HG02642 (cell line): ENCODE results near the gene ZFAND6.
"Not testable (repeated sequence)": the region's sequence is repeated elsewhere in the genome, so short reads cannot be mapped to it uniquely, and the experiment has no call there.

ENCODE experiments used
- ATAC-seq: cut with Tn5 transposase; IDR thresholded peaks from one replicate; pipeline ENCODE4 v1.9.1; 2021; ENCODE audit warnings: mild to moderate bottlenecking; ENCODE audit not compliant: unreplicated experiment, poor library complexity

Gene ZFAND6

DNA sequence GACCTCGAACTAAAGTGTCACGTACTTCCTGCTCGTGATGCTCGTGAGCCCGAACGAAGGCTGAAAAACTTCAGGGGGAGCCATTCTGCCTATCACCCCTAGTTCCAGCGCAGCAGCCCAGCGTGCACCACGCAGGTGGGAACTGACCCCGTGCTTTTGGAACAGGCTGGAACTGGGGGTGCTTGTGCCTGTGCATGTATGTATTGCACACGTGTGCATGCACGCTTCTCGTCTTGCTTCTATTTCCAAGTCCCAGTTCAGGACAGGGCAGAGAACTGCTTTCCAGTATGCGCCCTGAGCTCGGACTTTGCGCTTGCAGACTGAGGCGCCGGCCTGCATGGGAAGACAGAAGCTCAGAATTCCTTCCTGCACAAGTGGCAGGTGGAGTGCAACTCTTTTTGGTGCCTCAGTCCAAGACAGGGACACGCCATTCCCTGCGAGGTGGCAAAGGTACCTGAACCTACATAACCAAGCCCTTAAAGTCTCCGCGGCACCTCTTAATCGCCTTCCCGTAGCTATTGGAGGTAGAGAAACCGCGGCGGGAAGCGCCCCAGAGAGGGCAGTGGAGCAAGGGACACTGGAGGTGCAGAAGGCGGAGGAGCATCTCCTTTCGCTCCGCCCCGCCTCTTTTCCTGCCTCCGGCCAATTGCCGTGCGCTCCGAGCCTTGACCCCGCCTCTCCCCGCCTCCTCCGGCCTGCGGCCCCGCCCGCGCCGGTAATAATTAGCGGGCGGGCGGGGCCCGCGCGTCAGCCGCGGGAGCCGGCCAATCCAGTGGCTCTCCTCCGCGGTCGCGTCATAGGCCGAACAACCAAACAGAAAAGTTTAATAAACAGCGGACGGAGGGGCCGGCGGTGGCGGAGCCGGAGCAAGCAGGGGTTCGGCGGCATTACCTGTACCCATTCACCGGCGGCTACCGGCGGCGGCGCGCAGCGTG lies at the start of gene ZFAND6:
Gene ZFAND6, plus strand, starts transcription at position 826 of the 935 bp plus-strand sequence. CDS start 60,669 bp downstream, outside the sequence.
- peak; percentile 90 for ATAC-seq

DNA sequence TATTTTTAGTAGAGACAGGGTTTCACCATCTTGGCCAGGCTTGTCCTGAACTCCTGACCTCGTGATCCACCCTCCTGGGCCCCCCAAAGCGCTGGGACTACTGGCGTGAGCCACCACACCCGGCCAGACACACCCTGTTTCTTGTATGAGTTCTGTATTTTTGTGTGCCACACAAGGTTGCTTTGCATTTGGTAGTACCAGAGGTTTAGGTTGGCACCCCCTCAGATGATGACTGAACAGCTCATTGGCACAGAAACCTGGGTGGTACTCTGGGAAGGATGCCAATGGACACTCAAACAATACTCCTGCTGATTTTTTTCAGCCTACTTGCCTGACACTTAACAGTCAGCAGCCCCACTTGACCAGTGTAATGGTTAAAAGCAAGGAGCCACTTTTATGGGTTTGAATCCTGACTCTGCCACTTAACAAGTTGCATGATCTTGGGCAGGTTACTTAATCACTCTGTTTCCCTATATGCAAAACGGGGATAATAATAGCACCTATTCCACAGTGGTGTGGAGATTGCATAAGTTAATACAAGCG lies 49.3 kb upstream of the ZFAND6 start:
- peak; percentile 28 for ATAC-seq

- peak; percentile 42 for ATAC-seq
Measured at GRCh38 chr15:80011041-80011523, 48.4 kb upstream of the ZFAND6 start.

GRCh38 chr15:80011596-80011995 lies 47.9 kb upstream of the ZFAND6 start:
- no peak for ATAC-seq

DNA sequence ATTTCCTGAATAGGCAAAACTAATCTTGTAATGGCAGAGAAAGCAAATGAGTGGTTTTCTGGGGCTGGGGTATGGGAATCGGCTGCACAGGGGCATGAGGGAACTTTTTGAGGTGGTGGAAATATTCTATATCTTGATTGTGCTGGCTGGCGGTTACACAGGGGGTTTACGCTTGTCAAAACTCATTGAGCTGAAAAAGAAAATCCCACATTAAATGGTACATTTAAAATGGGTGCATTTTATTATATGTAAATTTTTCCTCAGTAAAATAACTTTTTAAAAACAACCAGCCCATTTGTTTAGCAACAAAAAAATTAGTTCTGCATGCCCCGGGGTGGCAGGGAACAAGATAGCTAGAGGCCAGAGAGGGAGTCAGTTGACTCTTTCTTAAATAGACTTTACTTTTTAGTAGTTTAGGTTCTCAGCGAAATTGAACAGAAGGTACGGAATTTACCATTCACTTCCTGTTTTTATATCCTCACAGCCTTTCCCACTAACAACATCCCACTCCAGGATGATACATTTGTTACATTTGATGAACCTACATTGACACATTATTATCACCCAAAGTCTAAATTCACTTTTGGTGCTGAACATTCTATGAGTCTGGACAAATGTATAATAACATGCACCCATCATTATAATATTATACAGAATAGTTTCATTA lies 47.3 kb upstream of the ZFAND6 start:
- no peak for ATAC-seq

GRCh38 chr15:80014186-80014585 lies 45.3 kb upstream of the ZFAND6 start:
- not testable (repeated sequence) for ATAC-seq

DNA sequence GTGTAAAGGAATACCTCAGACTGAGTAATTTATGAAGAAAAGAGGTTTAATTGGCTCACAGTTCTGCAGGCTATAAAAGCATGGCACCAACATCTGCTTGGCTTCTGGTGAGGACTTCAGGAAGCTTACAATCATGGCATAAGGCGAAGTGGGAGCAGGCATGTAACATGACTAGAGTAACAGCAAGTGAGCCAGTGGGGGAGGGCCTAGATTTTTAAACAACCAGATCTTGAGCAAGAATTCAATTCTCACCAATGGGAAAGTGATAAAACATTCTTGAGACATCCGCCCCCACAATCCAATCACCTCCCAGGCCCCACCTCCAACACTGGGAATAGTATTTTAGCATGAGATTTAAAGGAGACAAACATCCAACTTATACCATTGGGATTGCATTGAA lies 44.3 kb upstream of the ZFAND6 start:
- no peak for ATAC-seq

GRCh38 chr15:80016506-80016905 lies 43.0 kb upstream of the ZFAND6 start:
- ATAC-seq: not testable (repeated sequence)

GRCh38 chr15:80017139-80017538 lies 42.3 kb upstream of the ZFAND6 start:
- ATAC-seq: not testable (repeated sequence)

- ATAC-seq: no peak
Measured at GRCh38 chr15:80019168-80019745, 40.2 kb upstream of the ZFAND6 start.

GRCh38 chr15:80020149-80020548 lies 39.3 kb upstream of the ZFAND6 start:
- not testable (repeated sequence) for ATAC-seq

DNA sequence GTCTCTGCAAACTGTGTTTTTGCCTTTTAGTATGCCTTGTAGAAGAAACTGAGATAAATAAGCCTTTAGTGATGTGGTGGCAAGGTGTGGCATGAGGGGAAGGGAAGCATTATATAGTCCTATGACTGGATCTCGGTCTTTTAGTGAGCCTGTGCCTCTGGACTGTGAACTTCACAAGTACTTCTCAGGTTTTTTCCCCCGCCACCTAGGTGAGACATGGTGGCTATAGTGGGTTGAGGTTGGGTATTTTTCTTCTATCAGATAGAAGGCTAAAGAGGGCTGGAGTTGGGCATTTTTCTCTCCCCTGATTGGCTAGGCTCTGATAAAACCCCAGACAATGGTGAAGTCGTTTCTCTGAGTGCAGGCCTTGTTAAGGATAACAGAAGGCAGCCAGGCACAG lies 38.7 kb upstream of the ZFAND6 start:
- ATAC-seq: no peak

- ATAC-seq: no peak
Measured at GRCh38 chr15:80026310-80026709, 33.2 kb upstream of the ZFAND6 start.

DNA sequence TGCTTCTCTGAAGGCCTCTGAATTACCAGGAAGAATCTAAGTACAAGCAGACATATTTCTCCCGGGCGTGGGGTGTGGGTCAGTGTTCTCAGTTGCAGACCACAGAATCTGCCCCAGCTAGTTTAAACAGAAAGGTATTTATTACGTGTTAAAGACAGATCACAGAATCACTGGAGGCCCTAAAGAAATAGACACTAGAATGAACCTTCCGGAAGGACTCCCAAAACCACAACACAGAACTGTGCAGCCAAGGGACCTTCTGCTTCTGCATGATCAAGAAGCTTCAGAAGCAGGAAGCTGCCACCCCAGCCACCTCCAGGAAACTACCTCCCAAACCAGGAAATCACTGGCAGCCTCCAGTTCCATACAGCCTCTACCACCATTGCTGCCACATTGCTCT lies 32.7 kb upstream of the ZFAND6 start:
- ATAC-seq: no peak

GRCh38 chr15:80028937-80029336 lies 30.5 kb upstream of the ZFAND6 start:
- no peak for ATAC-seq

GRCh38 chr15:80031841-80032240 lies 27.6 kb upstream of the ZFAND6 start:
- no peak for ATAC-seq

DNA sequence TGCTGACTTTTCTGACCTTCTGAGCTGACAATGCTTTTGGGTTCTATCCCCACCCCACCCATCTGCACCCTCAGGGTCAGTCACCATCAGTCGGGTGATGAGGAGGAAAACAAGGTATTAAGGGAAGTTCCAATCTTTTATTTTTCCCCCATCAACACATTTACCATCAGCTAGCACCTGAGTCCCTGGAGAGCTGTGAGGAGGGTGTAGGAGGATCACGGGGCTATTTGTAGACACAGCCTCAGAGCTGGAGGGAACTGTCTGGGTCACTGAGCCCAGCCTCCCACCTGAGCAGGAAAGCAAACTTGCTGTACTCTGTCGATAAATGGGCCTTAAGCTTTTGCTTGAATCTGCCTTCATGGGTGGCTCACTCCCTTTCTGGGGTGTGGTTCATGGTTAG lies 24.8 kb upstream of the ZFAND6 start:
- ATAC-seq: no peak

GRCh38 chr15:80036071-80036470 lies 23.4 kb upstream of the ZFAND6 start:
- no peak for ATAC-seq

DNA sequence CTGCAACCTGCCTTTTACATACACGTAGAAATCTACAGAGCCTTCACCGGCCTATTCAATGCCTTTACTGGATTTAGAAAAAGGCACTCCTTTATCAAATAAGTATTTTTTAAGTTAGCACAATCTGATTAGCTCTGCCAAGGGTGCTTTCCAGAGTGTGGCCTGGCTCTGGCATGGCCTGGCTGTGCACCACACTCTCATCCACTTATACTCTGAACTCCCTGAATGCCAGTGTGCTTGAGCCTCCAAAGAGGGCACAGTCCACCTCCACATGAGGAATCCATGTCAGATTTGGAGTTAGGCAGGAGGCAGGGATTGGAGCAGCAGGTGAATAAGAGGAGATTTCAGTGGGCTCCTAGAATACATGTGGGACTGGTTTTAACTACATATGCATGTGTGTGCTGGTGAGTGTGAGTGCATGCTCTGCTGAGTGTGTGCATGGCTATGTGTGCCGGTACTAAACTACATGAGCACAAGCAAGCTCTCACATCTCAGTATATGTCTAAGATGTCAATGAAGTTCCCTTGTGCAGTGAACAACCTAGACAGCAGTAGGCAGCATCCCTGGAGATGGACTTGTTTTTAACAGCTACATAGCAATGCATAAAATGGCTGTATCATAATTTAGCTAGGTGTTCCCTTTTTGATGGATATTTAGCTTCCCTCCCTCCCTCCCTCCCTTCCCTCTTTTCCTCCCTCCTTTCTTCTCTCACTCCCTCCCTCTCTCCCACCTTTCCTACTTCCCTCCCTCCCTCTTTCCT lies 17.8 kb upstream of the ZFAND6 start:
- no peak for ATAC-seq

DNA sequence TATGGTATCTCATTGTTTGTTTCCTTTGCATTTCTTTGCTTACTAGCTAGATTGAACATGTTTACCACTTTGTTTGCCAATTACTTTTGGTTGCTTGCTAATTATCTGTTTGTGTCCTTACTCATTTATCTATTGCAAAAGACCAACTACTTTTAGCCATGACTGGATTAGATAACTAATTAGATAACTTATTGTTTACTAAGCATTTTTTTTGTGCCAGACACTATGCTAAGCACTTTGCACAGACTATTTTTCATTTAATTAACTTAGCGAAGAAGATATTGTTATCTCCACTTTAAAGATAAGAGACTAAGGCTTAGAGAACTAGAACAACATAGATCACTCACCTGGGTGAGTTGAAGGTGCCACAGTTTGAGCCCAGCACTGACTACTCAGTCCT lies 16.9 kb upstream of the ZFAND6 start:
- ATAC-seq: no peak
